T-cell (primary cell): ENCODE data around the gene ANKIB1. TPM values are rescaled to one million over a fixed set of nuclear protein-coding genes. Genes with fewer than 3 reads are reported as not detected.
A peak's percentile ranks its signal among the peaks of the same experiment; 100 is the strongest.
"Not testable (repeated sequence)": the region's sequence is repeated elsewhere in the genome, so short reads cannot be mapped to it uniquely, and the experiment has no call there.

Experiments used
- ATAC-seq, 4 experiments: fragments of 200-7000 bp in 3 of 4; fragments of 150-1000 bp in 1 of 4; cut with Tn5 transposase; replicated peaks in 1 of 4; 1 replicate in 3 of 4; 2 replicates in 1 of 4; pipeline ENCODE4 v1.10.0; 2021; ENCODE audit warnings: moderate library complexity in 3 of 4, mild to moderate bottlenecking in 2 of 4, moderate number of reproducible peaks in 1 of 4
- CTCF ChIA-PET, 2 donors: fragments of 300-600 bp; sonication (Branson Sonifier 250); formaldehyde crosslinking; loops; one replicate each; lab custom pipeline; 2022; ENCODE audit warnings: antibody characterized with exemption in 2 of 2; lab: Charles Lee
- POLR2A ChIA-PET, 2 donors: fragments of 300-600 bp; sonication (Branson Sonifier 250); formaldehyde crosslinking; loops; one replicate each; lab custom pipeline; 2022; ENCODE audit warnings: antibody characterized with exemption in 2 of 2; lab: Charles Lee
- DNase-seq, 35 experiments: peaks; one replicate each; pipeline versions ENCODE4 v3.0.0 to v3.0.0-alpha.2; 2013 to 2023
- H3K27ac ChIP-seq: one replicate; pipeline ENCODE4 v1.5.1; 2013; ENCODE audit warnings: low read length
- H3K27me3 ChIP-seq, 2 experiments: replicated peaks in 1 of 2; 1 replicate in 1 of 2; 2 replicates in 1 of 2; pipeline versions ENCODE4 v1.6.1 to v1.7.0; 2013; ENCODE audit warnings: low read length in 1 of 2, mixed read lengths in 1 of 2; ENCODE audit not compliant: control insufficient read depth in 2 of 2, insufficient read depth in 2 of 2; ENCODE audit errors: extremely low read depth in 1 of 2
- H3K36me3 ChIP-seq, 2 donors: 1 replicate in 1 of 2; 2 replicates in 1 of 2; pipeline versions ENCODE4 v1.6.1 to v1.7.0; 2013; ENCODE audit warnings: low read length in 1 of 2; ENCODE audit not compliant: control insufficient read depth in 2 of 2, insufficient read depth in 1 of 2; ENCODE audit errors: extremely low read depth in 1 of 2
- H3K4me1 ChIP-seq, 2 experiments: 1 replicate in 1 of 2; 2 replicates in 1 of 2; pipeline versions ENCODE4 v1.6.1 to v1.7.0; 2013; ENCODE audit warnings: low read length in 2 of 2, mixed read lengths in 1 of 2; ENCODE audit not compliant: insufficient read depth in 2 of 2, control insufficient read depth in 1 of 2; ENCODE audit errors: extremely low read depth in 1 of 2
- H3K4me3 ChIP-seq, 2 donors: 1 replicate in 1 of 2; 2 replicates in 1 of 2; pipeline versions ENCODE4 v1.5.1 to v1.7.0; 2013; ENCODE audit warnings: mild to moderate bottlenecking in 2 of 2, low read length in 1 of 2, moderate library complexity in 1 of 2; ENCODE audit not compliant: control insufficient read depth in 1 of 2; ENCODE audit errors: extremely low read depth in 1 of 2
- H3K9me3 ChIP-seq: 2 replicates; pipeline ENCODE4 v1.7.0; 2013
- H3K27ac Mint-ChIP-seq, 2 donors: one replicate each; pipeline ENCODE4 v1.8.0; 2020 to 2021; ENCODE audit warnings: mild to moderate bottlenecking in 2 of 2, mixed read lengths in 2 of 2
- H3K27me3 Mint-ChIP-seq, 2 donors: one replicate each; pipeline ENCODE4 v1.8.0; 2021 to 2022; ENCODE audit warnings: mixed read lengths in 2 of 2
- H3K36me3 Mint-ChIP-seq: one replicate; pipeline ENCODE4 v1.8.0; 2021; ENCODE audit warnings: mixed read lengths
- H3K4me1 Mint-ChIP-seq, 3 donors: one replicate each; pipeline ENCODE4 v1.8.0; 2020 to 2022; ENCODE audit warnings: mixed read lengths in 3 of 3, mild to moderate bottlenecking in 1 of 3
- H3K4me3 Mint-ChIP-seq, 3 donors: one replicate each; pipeline ENCODE4 v1.8.0; 2020 to 2022; ENCODE audit warnings: mild to moderate bottlenecking in 3 of 3, mixed read lengths in 3 of 3, moderate library complexity in 3 of 3
- H3K9me3 Mint-ChIP-seq, 3 donors: one replicate each; pipeline ENCODE4 v1.8.0; 2020 to 2022; ENCODE audit warnings: mixed read lengths in 3 of 3
- WGBS: methylation state at CpG from one replicate; pipeline ENCODE4 v1.1.5; 2013; ENCODE audit warnings: missing lambda C conversion rate; ENCODE audit not compliant: insufficient coverage; 5-methylcytosine and 5-hydroxymethylcytosine counted together
- total RNA-seq, 35 experiments: library from RNA in 6 of 35; stranded (reverse) in 6 of 35; fragments of 120-200 nt in 1 of 35; gene quantifications; one replicate each; pipeline versions ENCODE4 v1.2.1 to v1.2.4 and lab custom pipeline; 2013 to 2026

ANKIB1 gene
- total RNA-seq, 5 donors from 2014 or later (not counting 1 experiment from before 2014, with no cell fraction given) = 59.8 to 86.0 (median 62.5) TPM

GRCh38 chr7:92357260-92357659, 111.5 kb downstream of the ANKIB1 start:
- Mint-ChIP-seq H3K27me3 (no peaks in the 10 kb centered on the region), H3K4me1 (no peaks in the 10 kb centered on the region), H3K9me3 (no peaks in the 10 kb centered on the region), H3K4me3 (no peak overlapping the region), H3K27ac (no peak overlapping the region), H3K36me3 (peaks cover 63% of the 10 kb centered on the region)
- ATAC-seq (no peak), DNase-seq (no peak)
- H3K36me3 ChIP-seq = peaks cover 0 to 29% of the 10 kb centered on the region in 2 donors
- H3K4me1 ChIP-seq = no peaks in the 10 kb centered on the region
- ChIA-PET POLR2A (no interaction called here), CTCF (interaction anchor here in 1 of 2 donors (1.2 kb wide), 1 partner anchor 110 kb away, joined by 3 read pairs; no protein-coding TSS in a partner anchor)
- no peaks in the 10 kb centered on the region for H3K27me3 ChIP-seq
- no peaks in the 10 kb centered on the region for H3K9me3 ChIP-seq
- H3K27ac ChIP-seq = no peak overlapping the region
- no peak overlapping the region for H3K4me3 ChIP-seq
- 100% methylated on average over 1 of the region's 4 CpGs for WGBS

DNA sequence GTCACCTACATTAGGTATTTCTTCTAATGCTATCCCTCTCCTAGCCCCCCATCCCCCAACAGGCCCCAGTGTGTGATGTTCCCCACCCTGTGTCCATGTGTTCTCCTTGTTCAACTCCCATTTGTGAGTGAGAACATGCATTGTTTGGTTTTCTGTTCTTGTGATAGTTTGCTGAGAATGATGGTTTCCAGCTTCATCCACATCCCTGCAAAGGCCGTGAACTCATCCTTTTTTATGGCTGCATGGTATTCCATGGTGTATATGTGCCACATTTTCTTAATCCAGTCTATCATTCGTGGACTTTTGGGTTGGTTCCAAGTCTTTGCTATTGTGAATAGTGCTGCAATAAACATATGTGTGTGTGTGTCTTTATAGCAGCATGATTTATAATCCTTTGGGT, 113.4 kb downstream of the ANKIB1 start:
- H3K9me3 Mint-ChIP-seq, H3K9me3 ChIP-seq, POLR2A ChIA-PET, DNase-seq, ATAC-seq, H3K27me3 Mint-ChIP-seq, H3K4me1 ChIP-seq, H3K4me3 ChIP-seq, CTCF ChIA-PET, H3K27ac Mint-ChIP-seq, H3K4me1 Mint-ChIP-seq, H3K27me3 ChIP-seq, H3K4me3 Mint-ChIP-seq, H3K27ac ChIP-seq: not testable (repeated sequence)
- WGBS = 100% methylated on average over 1 of the region's 2 CpGs
- peaks cover 0 to 29% of the 10 kb centered on the region in 2 donors for H3K36me3 ChIP-seq
- H3K36me3 Mint-ChIP-seq = peaks cover 60% of the 10 kb centered on the region

GRCh38 chr7:92359801-92360200, 114.0 kb downstream of the ANKIB1 start:
- H3K27ac ChIP-seq = no peak overlapping the region
- Mint-ChIP-seq H3K36me3 (peaks cover 60% of the 10 kb centered on the region), H3K27ac (peak overlapping the region in 1 of 2 donors; percentile 2), H3K4me1 (no peaks in the 10 kb centered on the region), H3K27me3 (no peaks in the 10 kb centered on the region), H3K4me3 (no peak overlapping the region), H3K9me3 (no peaks in the 10 kb centered on the region)
- DNase-seq (no peak), ATAC-seq (no peak)
- peaks cover 0 to 29% of the 10 kb centered on the region in 2 donors for H3K36me3 ChIP-seq
- no peak overlapping the region for H3K4me3 ChIP-seq
- POLR2A ChIA-PET = interaction anchor here in 1 of 2 donors (0.6 kb wide), 1 partner anchor 1654 kb away, joined by 5 read pairs; no protein-coding TSS in a partner anchor
- H3K27me3 ChIP-seq = no peaks in the 10 kb centered on the region
- CTCF ChIA-PET = no interaction called here
- no peaks in the 10 kb centered on the region for H3K4me1 ChIP-seq
- H3K9me3 ChIP-seq = no peaks in the 10 kb centered on the region
- whole genome bisulfite sequencing = 100% methylated on average over 2 of the region's 3 CpGs

GRCh38 chr7:92360387-92360786, 114.6 kb downstream of the ANKIB1 start:
- Histone ChIP-seq H3K9me3 (no peaks in the 10 kb centered on the region), H3K4me1 (no peaks in the 10 kb centered on the region), H3K36me3 (peaks cover 0 to 24% of the 10 kb centered on the region in 2 donors), H3K27me3 (no peaks in the 10 kb centered on the region), H3K4me3 (no peak overlapping the region), H3K27ac (no peak overlapping the region)
- ATAC-seq (no peak), DNase-seq (no peak)
- Mint-ChIP-seq H3K9me3 (no peaks in the 10 kb centered on the region), H3K36me3 (peaks cover 62% of the 10 kb centered on the region), H3K27me3 (no peaks in the 10 kb centered on the region), H3K27ac (no peak overlapping the region), H3K4me1 (no peaks in the 10 kb centered on the region), H3K4me3 (no peak overlapping the region)
- POLR2A ChIA-PET = interaction anchor here in 1 of 2 donors (0.6 kb wide), 1 partner anchor 1655 kb away, joined by 5 read pairs; no protein-coding TSS in a partner anchor
- WGBS = no CpG with 5 or more reads among the region's 1 CpG
- CTCF ChIA-PET = no interaction called here

DNA sequence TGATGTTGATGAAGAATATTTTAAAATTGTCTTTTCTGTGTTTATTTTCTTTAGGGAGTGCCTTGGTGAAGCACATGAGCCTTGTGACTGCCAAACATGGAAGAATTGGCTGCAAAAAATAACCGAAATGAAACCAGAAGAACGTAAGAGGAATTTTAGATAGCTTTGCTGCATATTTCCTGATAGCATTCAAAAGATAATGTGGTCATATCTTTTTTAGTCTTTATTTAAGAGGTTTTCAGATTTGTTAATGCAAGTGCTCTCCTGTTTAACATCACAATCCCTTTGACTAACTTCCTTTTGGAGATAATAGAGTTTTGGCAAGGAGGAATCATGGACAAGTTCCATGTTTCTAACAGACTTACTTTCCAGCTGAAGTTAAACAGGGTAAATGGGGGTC, 116.4 kb downstream of the ANKIB1 start:
- ChIA-PET CTCF (no interaction called here), POLR2A (interaction anchor here in 1 of 2 donors (0.6 kb wide), 1 partner anchor 1327 kb away, joined by 3 read pairs; no protein-coding TSS in a partner anchor)
- Mint-ChIP-seq H3K27ac (no peak overlapping the region), H3K4me3 (no peak overlapping the region), H3K4me1 (no peaks in the 10 kb centered on the region), H3K36me3 (peaks cover 64% of the 10 kb centered on the region), H3K9me3 (no peaks in the 10 kb centered on the region), H3K27me3 (no peaks in the 10 kb centered on the region)
- DNase-seq = no peak
- ATAC-seq = no peak
- Histone ChIP-seq H3K27ac (no peak overlapping the region), H3K9me3 (no peaks in the 10 kb centered on the region), H3K4me3 (no peak overlapping the region), H3K27me3 (no peaks in the 10 kb centered on the region), H3K4me1 (no peaks in the 10 kb centered on the region), H3K36me3 (peaks cover 0 to 24% of the 10 kb centered on the region in 2 donors)
- no CpG with 5 or more reads among the region's 2 CpGs for WGBS

GRCh38 chr7:92366730-92367129, 121.0 kb downstream of the ANKIB1 start:
- Histone ChIP-seq H3K27ac (no peak overlapping the region), H3K27me3 (no peaks in the 10 kb centered on the region), H3K9me3 (no peaks in the 10 kb centered on the region), H3K4me3 (no peak overlapping the region), H3K4me1 (no peaks in the 10 kb centered on the region), H3K36me3 (peaks cover 0 to 27% of the 10 kb centered on the region in 2 donors)
- no CpG with 5 or more reads among the region's 2 CpGs for WGBS
- ChIA-PET POLR2A (interaction anchor here in 1 of 2 donors (0.5 kb wide), 1 partner anchor 143 kb away, joined by 5 read pairs; no protein-coding TSS in a partner anchor), CTCF (no interaction called here)
- Mint-ChIP-seq H3K4me3 (no peak overlapping the region), H3K27ac (no peak overlapping the region), H3K36me3 (peaks cover 63% of the 10 kb centered on the region), H3K27me3 (no peaks in the 10 kb centered on the region), H3K4me1 (no peaks in the 10 kb centered on the region), H3K9me3 (no peaks in the 10 kb centered on the region)
- ATAC-seq (no peak), DNase-seq (no peak)
